Dendritic cell treated with granulocyte-macrophage colony-stimulating factor and Interleukin-4, amounts not matched to agents 40 ng/mL and 50 ng/mL, for 4 days (primary cell): ENCODE data around the gene RGS11.
A peak's percentile ranks its signal among the peaks of the same experiment; 100 is the strongest.

ENCODE experiments used
- H3K27ac Mint-ChIP-seq: one replicate; pipeline ENCODE4 v1.8.0; 2022; ENCODE audit warnings: mild to moderate bottlenecking, mixed read lengths
- H3K27me3 Mint-ChIP-seq: one replicate; pipeline ENCODE4 v1.8.0; 2022; ENCODE audit warnings: mild to moderate bottlenecking, mixed read lengths
- H3K36me3 Mint-ChIP-seq: one replicate; pipeline ENCODE4 v1.8.0; 2022; ENCODE audit warnings: low read depth, mixed read lengths
- H3K4me1 Mint-ChIP-seq: one replicate; pipeline ENCODE4 v1.8.0; 2022; ENCODE audit warnings: low read depth, mixed read lengths
- H3K4me3 Mint-ChIP-seq: one replicate; pipeline ENCODE4 v1.8.0; 2022; ENCODE audit warnings: mild to moderate bottlenecking, moderate library complexity, mixed read lengths
- H3K9me3 Mint-ChIP-seq: one replicate; pipeline ENCODE4 v1.8.0; 2022; ENCODE audit warnings: mixed read lengths
- intact Hi-C: fragments of 100-400 bp; cut with micrococcal nuclease; formaldehyde crosslinking; loops from one replicate; pipeline ENCODE4 v1.15.0; 2022

Gene RGS11

DNA sequence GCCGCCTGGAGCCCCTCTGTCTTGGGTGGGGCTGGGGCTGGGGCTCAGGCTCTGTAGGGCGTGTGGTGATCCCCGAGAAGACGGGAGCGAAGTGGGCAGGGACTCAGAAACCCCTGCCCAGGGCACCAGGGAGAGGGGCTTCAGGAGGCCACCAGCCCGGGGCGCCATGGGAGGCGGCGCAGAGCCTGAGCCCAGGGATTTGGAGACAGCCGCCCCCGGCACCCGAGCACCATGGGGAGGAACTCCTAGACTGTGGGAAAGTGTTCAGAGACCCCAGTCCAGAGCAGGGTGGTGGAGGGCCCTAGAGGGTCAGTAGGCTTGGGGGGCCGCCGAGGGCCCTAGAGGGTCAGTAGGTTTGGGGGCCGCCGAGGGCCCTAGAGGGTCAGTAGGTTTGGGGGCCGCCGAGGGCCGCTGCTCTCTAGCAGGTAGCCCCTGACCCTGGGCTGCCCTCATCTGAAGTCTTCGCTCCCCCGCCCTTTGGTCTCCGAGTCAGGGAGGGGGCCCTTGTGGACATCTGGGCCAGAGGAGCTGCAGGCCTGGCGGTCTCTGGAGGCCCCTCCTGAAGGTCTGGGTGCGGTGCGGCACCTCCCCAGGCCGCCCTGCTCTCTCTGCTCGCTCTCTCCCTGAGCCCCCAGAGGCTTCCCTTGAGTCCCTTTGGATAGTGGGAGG, 5.4 kb upstream of the RGS11 start:
- Mint-ChIP-seq H3K27ac (no peak overlapping the region), H3K4me3 (no peak overlapping the region), H3K36me3 (peaks cover 12% of the 10 kb centered on the region), H3K9me3 (peaks cover under 1% of the 10 kb centered on the region), H3K4me1 (no peaks in the 10 kb centered on the region), H3K27me3 (peaks cover 58% of the 10 kb centered on the region)
- intact Hi-C loops: no loop called here

DNA sequence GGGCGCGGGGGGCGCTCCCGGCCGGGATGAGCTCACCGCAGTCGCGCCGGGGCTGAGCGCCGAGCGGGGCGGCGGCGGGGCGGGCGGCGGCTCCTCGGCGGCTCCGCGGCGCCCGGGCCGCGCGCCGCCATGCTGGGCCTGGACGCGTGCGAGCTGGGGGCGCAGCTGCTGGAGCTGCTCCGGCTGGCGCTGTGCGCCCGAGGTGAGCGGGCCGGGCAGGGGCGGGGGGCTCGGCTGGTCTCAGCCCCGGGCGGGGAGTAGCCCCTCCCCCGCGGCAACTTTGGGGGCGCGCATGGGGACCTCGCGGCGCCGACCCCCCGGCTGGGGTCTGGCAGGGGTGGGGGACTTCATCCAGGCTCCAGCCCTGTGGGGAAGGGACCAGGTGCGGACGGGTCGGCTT, 4.8 kb upstream of the RGS11 start, which contains the start of gene ARHGDIG:
Gene ARHGDIG (plus strand): TSS at position 40 of the 400 bp plus-strand sequence. CDS start 90 bp downstream, at position 130.
- no peaks in the 10 kb centered on the region for H3K9me3 Mint-ChIP-seq
- no peaks in the 10 kb centered on the region for H3K4me1 Mint-ChIP-seq
- no peak within 1 kb of the TSS for H3K4me3 Mint-ChIP-seq
- H3K27ac Mint-ChIP-seq: no peak within 1 kb of the TSS
- peaks cover 60% of the 10 kb centered on the region for H3K27me3 Mint-ChIP-seq
- H3K36me3 Mint-ChIP-seq: peaks cover 8% of the 10 kb centered on the region
- intact Hi-C loops: no loop called here

DNA sequence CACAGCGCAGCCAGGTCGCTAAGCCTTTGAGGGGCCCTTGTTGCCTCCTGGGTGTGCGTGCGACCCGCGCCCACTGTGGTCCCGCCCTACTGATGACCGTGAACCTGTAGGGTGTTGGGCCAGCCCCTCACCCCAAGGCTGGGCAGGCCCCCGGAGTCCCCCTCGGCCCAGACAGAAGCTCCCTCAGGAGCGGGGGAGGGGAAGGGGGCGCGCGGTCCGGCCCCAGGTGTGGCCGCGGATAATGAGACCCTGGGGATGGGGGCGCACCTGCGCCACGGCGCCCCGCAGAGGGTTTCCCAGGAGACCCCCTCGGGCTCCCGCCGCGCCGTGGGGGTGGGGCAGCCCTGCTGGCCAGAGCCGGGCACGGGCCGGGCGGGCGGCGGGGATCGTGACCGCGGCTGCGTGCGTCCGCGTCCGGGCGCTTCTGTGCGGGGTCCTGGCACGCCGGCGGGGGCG, 4.3 kb upstream of the RGS11 start:
- no peak overlapping the region for H3K27ac Mint-ChIP-seq
- peaks cover 64% of the 10 kb centered on the region for H3K27me3 Mint-ChIP-seq
- intact Hi-C loops: no loop called here
- H3K4me3 Mint-ChIP-seq: no peak overlapping the region
- peaks cover 4% of the 10 kb centered on the region for H3K4me1 Mint-ChIP-seq
- H3K36me3 Mint-ChIP-seq: peaks cover 3% of the 10 kb centered on the region
- H3K9me3 Mint-ChIP-seq: no peaks in the 10 kb centered on the region

DNA sequence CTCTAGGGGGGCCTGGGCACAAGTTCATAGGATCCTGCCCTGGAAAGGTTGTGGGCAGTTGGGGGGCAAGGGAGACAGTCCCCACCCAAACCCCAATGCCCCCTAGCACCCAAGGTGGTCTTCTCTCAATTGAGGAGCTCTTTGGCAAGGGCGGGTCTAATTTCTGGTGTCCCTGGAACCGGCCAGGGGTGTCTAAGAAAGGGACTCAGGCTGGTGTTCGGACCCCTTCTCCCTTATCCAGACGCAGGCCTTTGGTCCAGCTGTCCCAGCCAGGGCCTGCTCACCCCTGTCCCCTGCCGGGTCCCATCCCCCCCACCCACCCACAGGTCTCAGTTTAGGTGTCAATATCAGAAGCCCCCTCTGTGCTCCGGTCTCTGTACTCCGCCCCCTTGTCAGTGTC, 3.8 kb upstream of the RGS11 start:
- Mint-ChIP-seq H3K27me3 (peaks cover 69% of the 10 kb centered on the region), H3K9me3 (no peaks in the 10 kb centered on the region), H3K4me3 (no peak overlapping the region), H3K36me3 (no peaks in the 10 kb centered on the region), H3K27ac (no peak overlapping the region), H3K4me1 (peaks cover 6% of the 10 kb centered on the region)
- intact Hi-C loops: no loop called here

DNA sequence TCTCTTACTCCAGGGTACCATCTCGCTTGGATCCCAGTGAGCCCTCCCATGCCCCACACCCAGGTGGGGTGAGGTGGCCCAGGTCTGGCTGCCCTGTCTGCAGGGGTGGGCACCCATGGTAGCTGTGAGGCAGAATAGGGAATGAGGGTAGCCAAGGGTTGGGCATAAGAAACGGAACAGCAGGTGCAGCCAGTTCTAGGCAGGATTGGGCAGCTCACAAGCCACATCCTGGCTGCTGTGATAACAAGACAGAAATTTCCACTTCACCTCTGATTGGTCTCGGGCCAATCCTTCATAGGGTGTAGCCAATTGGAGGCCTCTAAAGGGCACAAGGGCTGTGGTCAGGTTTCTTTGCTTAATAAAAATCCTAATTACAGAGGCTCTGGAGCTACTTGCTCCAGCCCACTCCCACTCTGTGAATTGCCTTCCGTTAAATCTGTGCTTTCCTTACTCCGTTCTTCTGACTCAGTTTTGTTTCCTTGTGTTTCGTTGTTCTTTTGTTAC, 3.2 kb upstream of the RGS11 start:
- intact Hi-C loops: no loop called here
- Mint-ChIP-seq H3K27ac (no peak overlapping the region), H3K4me1 (peaks cover 6% of the 10 kb centered on the region), H3K4me3 (no peak overlapping the region), H3K36me3 (no peaks in the 10 kb centered on the region), H3K27me3 (peaks cover 75% of the 10 kb centered on the region), H3K9me3 (no peaks in the 10 kb centered on the region)

DNA sequence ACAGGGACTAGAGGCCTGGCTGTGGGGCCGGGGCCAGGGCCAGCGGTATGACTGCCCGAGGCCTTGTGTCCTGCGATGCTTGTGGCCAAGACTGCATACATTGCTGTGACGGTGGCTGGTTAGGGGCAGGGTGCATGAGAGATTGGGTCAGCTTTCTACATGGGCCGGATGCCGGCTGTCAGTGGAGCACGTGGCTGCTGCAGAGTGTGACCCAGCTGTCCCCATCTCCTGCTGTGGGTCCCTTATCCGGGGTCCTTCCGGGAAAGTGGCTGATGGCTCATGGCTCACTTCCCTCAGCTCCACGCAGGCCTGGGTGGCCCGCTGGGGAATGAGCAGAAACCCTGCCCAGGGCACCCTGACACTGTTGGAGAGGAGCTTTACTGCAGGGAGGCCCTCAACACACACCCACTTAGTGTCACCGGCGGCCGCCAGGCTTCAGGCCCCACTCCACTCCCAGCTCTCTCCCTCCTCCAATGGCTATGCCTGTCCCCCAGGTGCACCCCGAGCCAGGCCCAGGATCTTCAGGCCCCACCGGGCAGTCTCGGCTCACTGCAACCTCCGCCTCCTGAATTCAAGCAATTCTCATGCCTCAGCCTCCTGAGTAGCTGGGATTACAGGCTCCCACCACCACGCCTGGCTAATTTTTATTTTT, 808 bp upstream of the RGS11 start:
- Mint-ChIP-seq H3K4me1 (peaks cover 6% of the 10 kb centered on the region), H3K9me3 (no peaks in the 10 kb centered on the region), H3K36me3 (no peaks in the 10 kb centered on the region), H3K27ac (no peak overlapping the region), H3K27me3 (peaks cover 65% of the 10 kb centered on the region), H3K4me3 (peak overlapping the region; percentile 54)
- intact Hi-C loops: no loop called here

DNA sequence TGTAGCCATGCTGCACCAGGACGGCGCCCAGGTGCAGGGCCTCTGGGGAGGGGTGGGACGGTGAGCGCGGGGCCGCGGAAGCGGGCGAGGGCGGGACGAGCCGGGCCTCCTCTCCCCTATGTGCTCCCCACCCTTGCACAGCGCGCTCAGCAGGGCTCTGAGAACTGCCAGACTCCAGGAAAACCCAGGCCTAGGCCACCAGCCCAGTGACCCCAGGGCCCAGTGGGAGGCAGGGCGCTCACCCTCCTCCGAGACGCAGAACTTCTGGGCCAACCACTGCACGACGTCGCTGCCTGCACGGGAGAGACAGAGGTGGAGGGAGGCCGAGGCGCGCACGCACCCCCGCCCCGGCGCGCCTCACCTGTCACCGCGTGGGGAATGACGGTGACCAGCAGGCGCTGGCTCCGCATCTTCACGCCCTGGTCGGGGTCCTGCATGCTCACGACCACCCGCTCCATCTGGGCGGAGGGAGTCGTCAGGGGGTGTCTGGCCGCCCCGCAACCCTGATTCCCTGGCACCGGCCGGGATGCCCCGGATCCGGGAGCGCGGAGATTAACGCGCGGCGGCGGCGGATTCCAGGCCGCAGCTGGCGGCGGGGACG, 603 bp downstream of the RGS11 start:
- no peaks in the 10 kb centered on the region for H3K36me3 Mint-ChIP-seq
- H3K27me3 Mint-ChIP-seq: peaks cover 56% of the 10 kb centered on the region
- H3K27ac Mint-ChIP-seq: no peak overlapping the region
- intact Hi-C loops: no loop called here
- peaks cover 6% of the 10 kb centered on the region for H3K4me1 Mint-ChIP-seq
- H3K9me3 Mint-ChIP-seq: no peaks in the 10 kb centered on the region
- H3K4me3 Mint-ChIP-seq: peak overlapping the region; percentile 54

DNA sequence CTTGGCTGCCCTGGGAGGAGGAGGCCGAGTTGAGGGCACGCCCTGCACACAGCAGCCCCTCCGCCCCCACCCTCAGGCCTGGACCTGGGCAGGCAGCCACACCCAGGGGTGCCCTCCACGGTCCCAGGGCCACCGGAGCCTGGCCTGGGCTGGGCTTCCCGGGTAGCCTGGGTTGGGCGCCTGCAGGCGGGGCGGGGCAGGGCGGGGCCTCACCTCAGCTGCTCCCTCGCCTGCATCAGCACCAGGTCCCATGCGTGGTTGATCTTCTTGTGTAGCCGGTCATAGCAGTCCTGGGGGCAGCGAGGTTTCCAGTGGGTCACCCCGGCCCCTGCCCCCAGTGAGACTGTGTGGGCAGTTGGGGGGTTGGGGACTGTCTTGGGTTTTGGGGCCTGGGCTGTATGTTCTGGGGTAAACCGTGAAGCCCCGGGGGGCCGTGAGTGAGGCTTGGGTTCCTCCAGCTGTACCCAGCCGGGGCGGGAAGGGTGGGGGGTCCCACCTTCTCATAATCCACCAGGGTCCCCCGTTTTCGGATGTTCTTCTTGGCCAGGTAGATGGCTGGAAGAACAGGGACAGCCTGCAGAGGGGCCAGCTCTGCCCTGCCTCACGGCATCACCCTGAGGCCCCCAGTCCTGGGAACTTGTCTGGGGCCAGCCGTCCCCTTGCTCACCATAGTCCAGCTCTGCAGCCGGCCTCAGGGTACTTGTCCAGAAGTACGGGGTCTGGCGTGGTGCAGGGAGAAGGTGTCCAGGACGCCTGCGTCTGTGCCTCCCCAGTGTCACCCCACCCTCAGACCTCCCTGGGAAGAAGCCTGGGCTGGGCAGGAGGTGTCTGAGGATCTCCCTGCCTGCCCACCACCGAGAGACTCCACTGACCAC, 2.0 kb downstream of the RGS11 start:
- Mint-ChIP-seq H3K4me1 (peaks cover 6% of the 10 kb centered on the region), H3K27me3 (peaks cover 45% of the 10 kb centered on the region), H3K4me3 (no peak overlapping the region), H3K27ac (no peak overlapping the region), H3K9me3 (no peaks in the 10 kb centered on the region), H3K36me3 (no peaks in the 10 kb centered on the region)
- intact Hi-C loops: no loop called here

DNA sequence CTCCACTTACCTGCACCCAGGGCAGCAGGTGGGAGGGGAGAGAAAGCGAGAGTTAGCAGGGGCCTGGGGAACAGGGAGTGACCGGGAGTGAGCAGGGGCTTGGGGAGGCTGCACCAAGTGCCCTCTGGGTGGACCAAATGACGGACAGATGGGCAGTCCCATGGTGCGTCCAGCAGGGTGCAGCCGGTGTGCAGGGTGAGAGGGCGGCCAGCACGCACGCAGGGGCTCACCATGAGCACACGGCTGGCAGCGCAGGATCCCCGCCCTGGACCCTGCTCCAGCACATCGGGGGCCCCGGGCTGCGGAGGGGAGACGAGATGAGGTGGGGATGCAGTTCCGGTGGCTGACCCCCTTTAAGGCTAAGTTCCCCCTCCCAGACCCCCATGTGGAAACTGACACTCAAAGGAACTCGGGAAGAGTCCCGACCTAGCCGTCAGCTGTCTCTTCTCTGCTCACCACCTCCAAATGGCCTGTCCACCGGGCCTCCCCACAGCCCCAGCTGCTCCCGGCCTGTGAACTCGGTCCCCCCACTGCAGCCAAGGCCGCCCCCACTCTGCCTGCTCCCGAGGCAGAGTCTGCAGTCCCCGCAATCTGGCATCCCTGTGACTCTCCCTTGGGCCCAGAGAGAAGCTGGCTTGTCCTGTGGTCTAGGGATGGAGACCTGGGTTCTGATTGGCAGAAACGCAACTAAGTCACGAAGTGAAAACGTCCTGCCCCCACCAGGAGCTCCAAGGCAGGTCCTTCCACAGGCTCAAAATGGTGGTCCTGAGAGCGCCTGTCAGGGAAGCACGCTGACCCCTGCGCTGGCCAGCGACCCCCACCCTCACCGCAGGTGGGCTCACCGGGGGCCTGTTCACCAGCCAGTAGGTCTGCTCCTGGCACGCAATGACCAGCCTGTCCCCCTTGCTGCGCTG, 2.9 kb downstream of the RGS11 start:
- Mint-ChIP-seq H3K27ac (no peak overlapping the region), H3K9me3 (no peaks in the 10 kb centered on the region), H3K27me3 (peaks cover 39% of the 10 kb centered on the region), H3K4me1 (peaks cover 6% of the 10 kb centered on the region), H3K36me3 (no peaks in the 10 kb centered on the region), H3K4me3 (no peak overlapping the region)
- intact Hi-C loops: no loop called here

DNA sequence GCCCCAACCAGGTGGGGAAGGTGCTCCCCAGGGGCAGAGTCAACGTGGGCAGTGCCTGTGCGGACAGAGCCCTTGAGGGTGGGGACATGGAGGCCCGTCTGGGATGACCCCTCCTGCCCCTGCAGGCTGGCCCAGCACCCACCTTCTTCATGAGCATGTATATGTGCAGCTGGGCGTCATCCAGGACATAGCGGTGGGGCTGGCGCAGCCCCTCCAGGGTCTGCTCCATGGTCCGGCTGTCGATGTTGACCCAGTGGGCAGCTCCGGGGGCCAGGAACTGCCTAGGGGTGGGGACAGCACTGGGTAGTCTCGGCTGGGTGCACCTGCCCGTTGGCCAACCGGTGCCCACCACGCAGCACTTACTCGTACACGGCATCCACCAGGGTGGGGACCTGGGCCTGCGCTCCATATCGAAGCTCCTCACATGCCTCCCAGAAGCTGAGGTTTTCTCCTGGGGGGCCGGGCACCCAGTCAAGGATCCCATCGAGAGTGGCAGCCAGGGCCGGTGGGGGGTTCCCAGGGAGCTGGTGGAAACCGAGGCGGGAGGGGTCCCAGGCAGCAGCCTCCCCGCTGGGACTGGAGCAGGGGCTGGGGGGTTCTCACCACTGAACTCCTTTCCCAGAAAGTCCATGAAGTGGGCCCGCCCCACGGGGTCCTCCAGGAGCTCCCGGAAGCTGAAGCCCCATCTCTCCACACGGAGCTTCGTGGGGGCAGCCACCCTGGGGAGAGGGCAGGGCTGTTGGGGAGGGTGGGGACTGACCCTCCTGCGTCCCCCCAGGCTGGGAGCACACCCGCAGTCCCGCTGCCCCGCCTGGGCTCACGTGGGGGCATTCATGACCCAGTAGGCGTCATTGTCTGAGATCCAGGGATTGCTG, 5.1 kb downstream of the RGS11 start:
- intact Hi-C loops: no loop called here
- Mint-ChIP-seq H3K27me3 (peaks cover 21% of the 10 kb centered on the region), H3K27ac (no peak overlapping the region), H3K9me3 (no peaks in the 10 kb centered on the region), H3K4me1 (peaks cover 6% of the 10 kb centered on the region), H3K36me3 (peaks cover 6% of the 10 kb centered on the region), H3K4me3 (no peak overlapping the region)

DNA sequence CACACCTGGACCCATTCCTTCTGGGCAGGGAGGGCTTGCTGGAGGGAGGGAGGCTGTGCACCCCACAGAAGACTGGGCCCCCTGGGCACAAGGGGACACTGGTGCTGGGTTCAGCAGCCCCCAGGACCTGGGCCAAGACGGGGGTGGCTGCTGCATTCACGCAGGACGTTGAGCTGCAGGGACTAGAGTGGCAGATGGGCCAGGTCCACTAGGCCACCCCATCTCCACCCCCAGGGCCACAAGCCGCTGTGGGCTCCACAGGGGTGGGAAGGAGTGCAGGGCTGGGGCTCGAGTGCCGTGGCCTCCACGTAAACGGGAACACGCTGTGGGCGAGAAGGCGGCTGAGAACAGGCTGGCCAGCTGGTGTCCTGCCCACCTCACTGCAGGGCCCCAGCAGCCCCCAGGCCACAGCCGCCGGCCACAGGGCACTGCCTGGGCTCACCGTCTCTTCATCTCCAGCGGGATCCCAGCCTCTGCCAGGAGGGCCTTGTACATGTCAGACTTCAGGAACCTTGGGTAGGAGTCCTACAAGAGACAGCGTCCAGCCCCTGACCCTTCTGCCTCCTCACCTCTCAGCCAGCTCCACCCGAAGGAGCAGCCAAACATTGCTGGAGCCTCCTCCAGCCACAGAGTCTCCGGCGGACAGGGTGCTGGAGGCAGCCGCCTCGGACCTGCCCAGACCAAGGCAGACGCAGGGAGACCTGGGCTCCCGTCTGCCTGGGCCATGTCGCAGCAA, 6.5 kb downstream of the RGS11 start:
- Mint-ChIP-seq H3K4me1 (no peaks in the 10 kb centered on the region), H3K9me3 (no peaks in the 10 kb centered on the region), H3K36me3 (peaks cover 20% of the 10 kb centered on the region), H3K4me3 (no peak overlapping the region), H3K27ac (no peak overlapping the region), H3K27me3 (peaks cover 9% of the 10 kb centered on the region)
- intact Hi-C loops: no loop called here
